ENCODE measurements around the gene ARHGEF5.

GRCh38 chr7:144384071-144384470 is 28.9 kb downstream of the ARHGEF5 start:
- TF ChIP-seq MYBL2 (CRISPR knock-in tag; IDR thresholded peaks at IDR 0.05) (no peak), CTCF (IDR thresholded peaks at IDR 0.05) (no peak), NR2C2 (CRISPR knock-in tag; IDR thresholded peaks at IDR 0.05) (no peak), PREB (CRISPR knock-in tag; IDR thresholded peaks at IDR 0.05; ENCODE audit: borderline replicate concordance) (no peak), ESRRA (CRISPR knock-in tag; IDR thresholded peaks at IDR 0.05; ENCODE audit: borderline replicate concordance) (no peak), TP53 (CRISPR knock-in tag; IDR thresholded peaks at IDR 0.05) (no peak), CREB1 (CRISPR knock-in tag; IDR thresholded peaks at IDR 0.05) (no peak)
- TF ChIP-seq, protein P1, sequence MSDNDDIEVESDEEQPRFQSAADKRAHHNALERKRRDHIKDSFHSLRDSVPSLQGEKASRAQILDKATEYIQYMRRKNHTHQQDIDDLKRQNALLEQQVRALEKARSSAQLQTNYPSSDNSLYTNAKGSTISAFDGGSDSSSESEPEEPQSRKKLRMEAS (CRISPR knock-in tag; IDR thresholded peaks at IDR 0.05): no peak
- TF ChIP-seq, protein P2, sequence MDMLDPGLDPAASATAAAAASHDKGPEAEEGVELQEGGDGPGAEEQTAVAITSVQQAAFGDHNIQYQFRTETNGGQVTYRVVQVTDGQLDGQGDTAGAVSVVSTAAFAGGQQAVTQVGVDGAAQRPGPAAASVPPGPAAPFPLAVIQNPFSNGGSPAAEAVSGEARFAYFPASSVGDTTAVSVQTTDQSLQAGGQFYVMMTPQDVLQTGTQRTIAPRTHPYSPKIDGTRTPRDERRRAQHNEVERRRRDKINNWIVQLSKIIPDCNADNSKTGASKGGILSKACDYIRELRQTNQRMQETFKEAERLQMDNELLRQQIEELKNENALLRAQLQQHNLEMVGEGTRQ (CRISPR knock-in tag; IDR thresholded peaks at IDR 0.05): no peak

Data from WTC11 (cell line).